WI38 (cell line): ENCODE measurements around the gene TFAP2A.

Experiments
- H3K4me3 ChIP-seq: 2 replicates; pipeline ENCODE4 v1.5.1; 2011; ENCODE audit warnings: low read depth, mild to moderate bottlenecking, control low read depth, low read length
- TF ChIP-seq, protein P1 (sequence below): IDR thresholded peaks from 2 replicates; pipeline ENCODE4 v1.5.1; 2012; ENCODE audit warnings: low read depth, mild to moderate bottlenecking, control low read depth, low read length

The TFAP2A gene

DNA sequence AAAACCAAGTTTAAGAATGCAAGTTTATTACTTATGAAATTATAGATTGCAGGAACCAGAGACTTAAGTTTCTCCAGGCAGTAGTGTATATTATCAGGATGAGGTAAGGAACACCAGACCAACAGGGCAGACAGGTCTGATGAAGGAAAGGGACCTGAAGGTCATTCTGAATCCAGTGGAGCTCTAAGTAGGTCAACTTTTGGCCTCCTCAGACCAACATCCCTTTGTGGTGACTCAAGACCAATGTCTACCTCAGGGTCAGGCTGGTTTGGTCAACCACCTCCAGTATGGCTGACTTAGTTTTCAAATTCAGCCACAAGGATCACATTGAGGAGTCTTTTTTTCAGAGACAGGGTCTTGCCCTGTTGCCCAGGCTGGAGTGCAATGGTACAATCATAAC, 38.7 kb upstream of the TFAP2A start:
- TF ChIP-seq, protein P1, sequence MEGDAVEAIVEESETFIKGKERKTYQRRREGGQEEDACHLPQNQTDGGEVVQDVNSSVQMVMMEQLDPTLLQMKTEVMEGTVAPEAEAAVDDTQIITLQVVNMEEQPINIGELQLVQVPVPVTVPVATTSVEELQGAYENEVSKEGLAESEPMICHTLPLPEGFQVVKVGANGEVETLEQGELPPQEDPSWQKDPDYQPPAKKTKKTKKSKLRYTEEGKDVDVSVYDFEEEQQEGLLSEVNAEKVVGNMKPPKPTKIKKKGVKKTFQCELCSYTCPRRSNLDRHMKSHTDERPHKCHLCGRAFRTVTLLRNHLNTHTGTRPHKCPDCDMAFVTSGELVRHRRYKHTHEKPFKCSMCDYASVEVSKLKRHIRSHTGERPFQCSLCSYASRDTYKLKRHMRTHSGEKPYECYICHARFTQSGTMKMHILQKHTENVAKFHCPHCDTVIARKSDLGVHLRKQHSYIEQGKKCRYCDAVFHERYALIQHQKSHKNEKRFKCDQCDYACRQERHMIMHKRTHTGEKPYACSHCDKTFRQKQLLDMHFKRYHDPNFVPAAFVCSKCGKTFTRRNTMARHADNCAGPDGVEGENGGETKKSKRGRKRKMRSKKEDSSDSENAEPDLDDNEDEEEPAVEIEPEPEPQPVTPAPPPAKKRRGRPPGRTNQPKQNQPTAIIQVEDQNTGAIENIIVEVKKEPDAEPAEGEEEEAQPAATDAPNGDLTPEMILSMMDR: no peak
- no peak overlapping the region for H3K4me3 ChIP-seq

DNA sequence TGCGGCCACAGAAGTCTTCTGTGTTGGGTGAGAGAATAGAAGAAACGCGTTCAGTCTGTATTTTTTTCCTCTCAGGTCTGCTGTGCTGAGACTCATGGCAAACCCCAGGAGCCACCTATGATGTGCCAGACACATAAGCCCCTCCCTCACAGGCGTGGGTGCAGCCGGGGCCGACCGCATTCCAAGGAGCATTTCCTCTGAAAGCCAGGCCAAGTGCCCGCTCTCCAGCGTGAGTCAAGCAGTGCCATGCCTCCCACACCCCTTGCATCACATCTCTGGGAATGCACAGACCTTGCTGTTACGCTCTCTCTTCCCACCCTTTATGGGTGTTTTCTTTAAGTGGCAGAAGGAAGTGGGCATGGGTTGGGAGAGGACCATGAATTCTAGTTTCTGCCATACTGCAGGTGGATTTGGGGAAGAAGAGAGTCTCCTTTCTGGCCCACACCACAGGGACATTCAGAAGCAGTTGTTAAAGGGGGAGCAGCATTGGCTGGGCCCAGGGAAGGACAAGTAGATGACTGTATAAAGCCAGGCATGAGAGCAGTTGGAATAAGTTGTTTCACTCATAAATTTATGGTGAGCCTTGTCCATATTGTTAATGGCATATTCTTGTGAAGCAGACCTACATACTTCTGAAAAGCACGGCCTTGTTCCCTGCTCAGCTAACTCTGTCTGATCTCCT, 37.1 kb upstream of the TFAP2A start:
- TF ChIP-seq, protein P1: no peak
- H3K4me3 ChIP-seq: no peak overlapping the region

DNA sequence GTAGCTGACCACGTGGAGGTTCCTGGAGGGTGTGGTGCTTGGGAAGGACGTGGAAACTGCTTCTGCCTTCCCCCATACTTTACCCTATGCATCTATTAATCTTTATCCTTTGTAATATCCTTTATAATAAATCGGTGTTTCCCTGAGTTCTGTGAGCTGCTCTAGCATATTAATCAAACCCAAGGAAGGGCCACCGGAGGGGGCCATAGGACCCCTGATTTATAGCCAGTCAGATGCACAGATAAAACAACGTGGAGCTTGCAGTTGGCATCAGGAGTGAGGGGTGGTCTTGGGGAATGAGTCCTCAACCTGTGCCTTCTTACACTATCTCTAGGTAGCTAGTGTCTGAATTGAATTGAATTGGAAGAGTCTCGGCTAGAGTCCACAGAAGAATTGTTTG, 36.5 kb upstream of the TFAP2A start:
- TF ChIP-seq, protein P1: no peak
- no peak overlapping the region for H3K4me3 ChIP-seq

DNA sequence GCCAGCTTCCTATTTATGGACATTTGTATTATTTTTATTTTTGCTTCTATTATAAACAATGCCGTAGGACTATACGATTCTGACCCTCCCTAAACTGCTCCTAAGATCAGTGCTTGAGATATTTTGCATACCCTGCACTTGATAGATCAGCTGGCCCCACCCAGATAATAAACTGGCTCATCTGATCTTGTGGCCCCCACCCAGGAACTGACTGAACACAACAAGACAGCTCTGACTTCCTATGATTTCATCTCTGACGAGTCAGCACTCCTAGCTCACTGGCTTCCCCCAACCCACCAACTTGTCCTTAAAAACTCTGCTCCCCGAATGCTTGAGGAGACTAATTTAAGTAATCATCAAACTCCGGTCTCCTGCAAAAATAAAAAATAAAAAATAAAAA, 34.9 kb upstream of the TFAP2A start:
- TF ChIP-seq, protein P1: no peak
- no peak overlapping the region for H3K4me3 ChIP-seq

DNA sequence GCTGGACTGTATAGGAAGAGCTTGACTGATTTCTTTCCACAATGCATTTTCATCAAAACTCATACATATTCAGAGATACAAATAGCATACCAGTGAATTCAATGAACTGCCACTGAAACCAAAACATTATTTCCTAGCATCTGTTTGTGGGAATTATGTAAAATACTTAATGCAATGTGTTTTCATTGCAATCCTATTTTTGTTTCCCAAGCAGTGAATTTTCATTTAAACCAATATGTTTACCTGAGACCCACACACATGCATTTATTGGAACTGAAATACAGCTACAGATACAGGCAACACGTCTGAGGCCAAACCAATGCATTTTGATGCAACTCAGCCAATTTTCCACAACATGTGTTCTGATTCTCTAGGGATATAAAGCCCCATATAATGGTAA, 33.2 kb upstream of the TFAP2A start:
- no peak overlapping the region for H3K4me3 ChIP-seq

DNA sequence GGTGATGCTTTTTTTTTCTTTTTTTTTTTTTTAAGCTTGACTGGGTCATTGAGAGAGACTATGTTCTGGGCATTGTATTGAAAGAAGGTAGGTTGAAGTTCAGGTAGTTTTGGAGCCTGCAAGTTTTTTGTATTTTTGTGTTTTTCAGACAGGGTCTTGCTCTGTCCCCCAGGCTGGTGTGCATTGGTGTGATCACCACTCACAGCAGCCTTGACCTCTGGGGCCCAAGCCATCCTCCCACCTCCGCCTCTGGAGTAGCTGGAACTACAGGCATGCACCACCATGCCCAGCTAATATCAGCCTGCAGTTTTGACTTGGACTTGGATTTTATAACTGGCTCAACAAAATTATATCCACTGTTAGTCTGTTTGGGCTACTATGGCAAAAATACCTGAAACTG, 31.7 kb upstream of the TFAP2A start:
- no peak overlapping the region for H3K4me3 ChIP-seq
- TF ChIP-seq, protein P1: no peak

More for the DNA sequence above, 33.2 kb upstream of the TFAP2A start:
- TF ChIP-seq, protein P1: no peak

DNA sequence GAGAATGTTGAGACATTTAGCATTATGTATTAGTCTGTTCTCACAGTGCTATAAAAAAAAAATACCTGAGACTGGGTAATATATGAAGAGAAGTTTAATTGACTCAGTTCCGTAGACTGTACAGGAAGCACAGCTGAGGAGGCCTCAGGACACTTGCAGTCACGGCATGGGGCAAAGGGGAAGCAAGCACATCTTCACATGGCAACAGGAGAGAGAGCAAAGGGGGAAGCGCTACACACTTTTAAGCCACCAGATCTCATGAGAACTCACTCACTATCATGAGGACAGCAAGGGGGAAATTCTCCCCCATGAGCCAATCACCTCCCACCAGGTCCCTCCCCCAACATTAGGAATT, 26.8 kb upstream of the TFAP2A start:
- TF ChIP-seq, protein P1: no peak
- no peak overlapping the region for H3K4me3 ChIP-seq
